Inflammatory macrophage (primary cell): ENCODE data around the gene JCAD.
"Not testable (repeated sequence)": the region's sequence is repeated elsewhere in the genome, so short reads cannot be mapped to it uniquely, and the experiment has no call there.

Source experiments
- DNase-seq, 2 donors: peaks; one replicate each; pipeline ENCODE4 v3.0.0-alpha.2; 2020 to 2022

The JCAD gene

GRCh38 chr10:29981510-29981909, 77.9 kb downstream of the JCAD start:
- no peak for DNase-seq

- DNase-seq: no peak
Measured at GRCh38 chr10:29980084-29980483, 79.3 kb downstream of the JCAD start.

GRCh38 chr10:29979421-29979779, 80.0 kb downstream of the JCAD start:
- DNase-seq: not testable (repeated sequence)

- no peak for DNase-seq
Measured at GRCh38 chr10:29977171-29977570, 82.2 kb downstream of the JCAD start.

- DNase-seq: no peak
Measured at GRCh38 chr10:29976134-29976533, 83.3 kb downstream of the JCAD start.

GRCh38 chr10:29974773-29975172, 84.6 kb downstream of the JCAD start:
- no peak for DNase-seq

- no peak for DNase-seq
Measured at GRCh38 chr10:29973921-29974320, 85.5 kb downstream of the JCAD start.

GRCh38 chr10:29970576-29970975, 88.8 kb downstream of the JCAD start:
- no peak for DNase-seq

- no peak for DNase-seq
Measured at GRCh38 chr10:29970012-29970396, 89.4 kb downstream of the JCAD start.

- DNase-seq: no peak
Measured at GRCh38 chr10:29969255-29970011, 90.0 kb downstream of the JCAD start.

- no peak for DNase-seq
Measured at GRCh38 chr10:29968585-29968984, 90.8 kb downstream of the JCAD start.

- DNase-seq: no peak
Measured at GRCh38 chr10:29966269-29966668, 93.1 kb downstream of the JCAD start.
